HEK293 (cell line): Measurements from ENCODE around the gene ADAMTS12.

Source experiments
- CTCF ChIA-PET: fragments of 350-600 bp; formaldehyde crosslinking; extraction: SDS; loops from one replicate; lab custom pipeline; 2021; ENCODE audit warnings: antibody characterized with exemption; lab: Yijun Ruan, JAX
- POLR2A ChIA-PET: fragments of 300-600 bp; formaldehyde crosslinking; extraction: SDS; loops from one replicate; lab custom pipeline; 2020; ENCODE audit warnings: antibody characterized with exemption, inconsistent platforms; lab: Yijun Ruan, JAX
- H3K27ac ChIP-seq: fragments of 200-500 bp; sonication (Bioruptor generic); 2 replicates; pipeline ENCODE4 v1.5.1; 2014; ENCODE audit warnings: low read depth, low read length, control low read depth, inconsistent platforms; ENCODE audit errors: extremely low read depth
- H3K36me3 ChIP-seq, 2 experiments: fragments of 200-500 bp in 1 of 2; sonication (Bioruptor generic) in 1 of 2; 1 replicate in 1 of 2; 2 replicates in 1 of 2; pipeline ENCODE4 v1.5.1; 2014 to 2017; ENCODE audit warnings: inconsistent platforms in 2 of 2, low read length in 2 of 2; ENCODE audit not compliant: control insufficient read depth in 2 of 2, insufficient read depth in 1 of 2
- H3K4me1 ChIP-seq: fragments of 200-500 bp; sonication (Bioruptor generic); 2 replicates; pipeline ENCODE4 v1.5.1; 2014; ENCODE audit warnings: mild to moderate bottlenecking, low read length, inconsistent platforms; ENCODE audit not compliant: control insufficient read depth, insufficient read depth
- H3K4me3 ChIP-seq: 2 replicates; pipeline ENCODE4 v1.5.1; 2011; ENCODE audit warnings: low read depth, mild to moderate bottlenecking, control low read depth, low read length, moderate library complexity
- H3K9me3 ChIP-seq: fragments of 200-500 bp; sonication (Bioruptor generic); 2 replicates; pipeline ENCODE4 v1.5.1; 2014; ENCODE audit warnings: low read depth, low read length, inconsistent platforms; ENCODE audit not compliant: control insufficient read depth, insufficient read depth
- ZBTB1 ChIP-seq: fragments of 450-650 bp; formaldehyde crosslinking; IDR thresholded peaks from 2 replicates; pipeline ENCODE4 v1.5.1; 2016; ENCODE audit warnings: missing biosample characterization, missing genetic modification characterization
- ZBTB48 ChIP-seq: fragments of 450-650 bp; formaldehyde crosslinking; IDR thresholded peaks from 2 replicates; pipeline ENCODE4 v1.5.1; 2016; ENCODE audit warnings: missing biosample characterization, missing genetic modification characterization
- ZNF2 ChIP-seq: fragments of 450-650 bp; formaldehyde crosslinking; IDR thresholded peaks from 2 replicates; pipeline ENCODE4 v1.5.1; 2016; ENCODE audit warnings: missing biosample characterization, missing genetic modification characterization
- ZNF23 ChIP-seq: fragments of 450-650 bp; formaldehyde crosslinking; IDR thresholded peaks from 2 replicates; pipeline ENCODE4 v1.5.1; 2016; ENCODE audit warnings: missing biosample characterization, missing genetic modification characterization, borderline replicate concordance
- ZNF266 ChIP-seq: fragments of 450-650 bp; formaldehyde crosslinking; IDR thresholded peaks from 2 replicates; pipeline ENCODE4 v1.5.1; 2016; ENCODE audit warnings: missing biosample characterization, missing genetic modification characterization, low read depth
- ZNF423 ChIP-seq: fragments of 450-650 bp; formaldehyde crosslinking; IDR thresholded peaks from 2 replicates; pipeline ENCODE4 v1.5.1; 2016; ENCODE audit warnings: missing biosample characterization, missing genetic modification characterization
- ZNF48 ChIP-seq: fragments of 450-650 bp; formaldehyde crosslinking; IDR thresholded peaks from 2 replicates; pipeline ENCODE4 v1.5.1; 2016; ENCODE audit warnings: missing biosample characterization, missing genetic modification characterization
- ZNF560 ChIP-seq: fragments of 450-650 bp; formaldehyde crosslinking; IDR thresholded peaks from 2 replicates; pipeline ENCODE4 v1.5.1; 2017; ENCODE audit warnings: missing biosample characterization, missing genetic modification characterization, borderline replicate concordance
- ZNF610 ChIP-seq: fragments of 450-650 bp; formaldehyde crosslinking; IDR thresholded peaks from 2 replicates; pipeline ENCODE4 v1.5.1; 2016; ENCODE audit warnings: missing biosample characterization, missing genetic modification characterization, borderline replicate concordance
- ZSCAN23 ChIP-seq: fragments of 450-650 bp; formaldehyde crosslinking; IDR thresholded peaks from 2 replicates; pipeline ENCODE4 v1.5.1; 2016; ENCODE audit warnings: missing biosample characterization, missing genetic modification characterization
- ZSCAN4 ChIP-seq: fragments of 450-650 bp; formaldehyde crosslinking; IDR thresholded peaks from 2 replicates; pipeline ENCODE4 v1.5.1; 2017; ENCODE audit warnings: missing biosample characterization, missing genetic modification characterization
- TF ChIP-seq, protein P1 (sequence below): fragments of 450-650 bp; formaldehyde crosslinking; IDR thresholded peaks from 2 replicates; pipeline ENCODE4 v1.5.1; 2016; ENCODE audit warnings: missing biosample characterization, missing genetic modification characterization
- TF ChIP-seq, protein P2 (sequence below): fragments of 450-650 bp; formaldehyde crosslinking; IDR thresholded peaks from 2 replicates; pipeline ENCODE4 v1.5.1; 2016; ENCODE audit warnings: missing biosample characterization, missing genetic modification characterization
- TF ChIP-seq, protein P3 (sequence below): fragments of 450-650 bp; formaldehyde crosslinking; IDR thresholded peaks from 2 replicates; pipeline ENCODE4 v1.5.1; 2016; ENCODE audit warnings: missing biosample characterization, missing genetic modification characterization, low read depth
- TF ChIP-seq, protein P4 (sequence below): fragments of 450-650 bp; IDR thresholded peaks from 2 replicates; pipeline ENCODE4 v1.5.1; 2018; ENCODE audit warnings: missing biosample characterization, missing genetic modification characterization

ADAMTS12 gene

DNA sequence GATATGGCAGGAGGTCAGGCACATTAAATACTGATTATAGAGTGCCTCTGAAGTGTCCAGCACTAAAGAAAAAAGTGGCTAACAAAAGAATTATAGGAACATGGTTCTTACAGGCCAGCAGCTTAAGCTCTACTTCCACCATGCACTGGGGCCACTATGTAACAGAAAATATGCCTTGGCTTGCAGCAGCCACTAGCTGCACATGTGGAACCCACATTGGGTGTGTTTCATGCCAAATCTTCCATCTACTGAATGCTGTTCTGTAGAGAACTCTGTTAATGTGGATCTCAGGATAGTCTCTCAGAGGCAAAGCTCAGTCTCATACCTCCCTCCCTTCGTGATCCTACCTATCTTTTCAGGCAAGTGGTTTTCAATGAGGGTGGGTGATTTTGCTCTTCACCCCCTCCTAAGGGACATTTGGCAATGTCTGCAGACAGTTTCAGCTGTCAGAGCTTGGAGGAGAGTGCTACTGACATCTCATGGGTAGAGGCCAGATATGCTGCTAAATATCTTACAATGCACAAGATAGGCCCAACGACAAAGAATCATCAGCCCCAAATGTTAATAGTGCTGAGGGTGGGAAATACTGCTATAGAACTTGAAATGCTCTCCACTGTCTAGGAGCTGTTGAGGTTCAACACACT lies 232.1 kb downstream of the ADAMTS12 start:
- Histone ChIP-seq H3K4me3 (no peak overlapping the region), H3K4me1 (no peaks in the 10 kb centered on the region), H3K9me3 (no peaks in the 10 kb centered on the region), H3K36me3 (no peaks in the 10 kb centered on the region), H3K27ac (no peak overlapping the region)
- TF ChIP-seq ZNF48 (tag by site-specific recombination): no peak
- TF ChIP-seq ZNF423 (tag by site-specific recombination): no peak
- no peak for TF ChIP-seq ZBTB1 (tag by site-specific recombination)
- ChIA-PET POLR2A (no interaction called here), CTCF (interaction anchor here (0.9 kb wide), 1 partner anchor 9 kb away, joined by 3 read pairs; no protein-coding TSS in a partner anchor)

GRCh38 chr5:33657804-33658440 lies 233.9 kb downstream of the ADAMTS12 start:
- CTCF ChIA-PET: no interaction called here
- H3K36me3 ChIP-seq: no peaks in the 10 kb centered on the region
- no peaks in the 10 kb centered on the region for H3K9me3 ChIP-seq
- POLR2A ChIA-PET: interaction anchor here (1.0 kb wide), 1 partner anchor 9 kb away, joined by 3 read pairs; no protein-coding TSS in a partner anchor
- no peaks in the 10 kb centered on the region for H3K4me1 ChIP-seq
- TF ChIP-seq ZNF610 (tag by site-specific recombination) (no peak), ZNF560 (no peak), ZNF266 (tag by site-specific recombination) (no peak), ZSCAN23 (no peak), ZSCAN4 (tag by site-specific recombination) (no peak), ZNF2 (tag by site-specific recombination) (no peak), ZBTB48 (tag by site-specific recombination) (no peak), ZNF23 (tag by site-specific recombination) (no peak)
- TF ChIP-seq, protein P1, sequence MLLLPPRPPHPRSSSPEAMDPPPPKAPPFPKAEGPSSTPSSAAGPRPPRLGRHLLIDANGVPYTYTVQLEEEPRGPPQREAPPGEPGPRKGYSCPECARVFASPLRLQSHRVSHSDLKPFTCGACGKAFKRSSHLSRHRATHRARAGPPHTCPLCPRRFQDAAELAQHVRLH (tag by site-specific recombination): no peak
- TF ChIP-seq, protein P2, sequence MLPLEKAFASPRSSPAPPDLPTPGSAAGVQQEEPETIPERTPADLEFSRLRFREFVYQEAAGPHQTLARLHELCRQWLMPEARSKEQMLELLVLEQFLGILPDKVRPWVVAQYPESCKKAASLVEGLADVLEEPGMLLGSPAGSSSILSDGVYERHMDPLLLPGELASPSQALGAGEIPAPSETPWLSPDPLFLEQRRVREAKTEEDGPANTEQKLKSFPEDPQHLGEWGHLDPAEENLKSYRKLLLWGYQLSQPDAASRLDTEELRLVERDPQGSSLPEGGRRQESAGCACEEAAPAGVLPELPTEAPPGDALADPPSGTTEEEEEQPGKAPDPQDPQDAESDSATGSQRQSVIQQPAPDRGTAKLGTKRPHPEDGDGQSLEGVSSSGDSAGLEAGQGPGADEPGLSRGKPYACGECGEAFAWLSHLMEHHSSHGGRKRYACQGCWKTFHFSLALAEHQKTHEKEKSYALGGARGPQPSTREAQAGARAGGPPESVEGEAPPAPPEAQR (tag by site-specific recombination): no peak
- TF ChIP-seq, protein P3, sequence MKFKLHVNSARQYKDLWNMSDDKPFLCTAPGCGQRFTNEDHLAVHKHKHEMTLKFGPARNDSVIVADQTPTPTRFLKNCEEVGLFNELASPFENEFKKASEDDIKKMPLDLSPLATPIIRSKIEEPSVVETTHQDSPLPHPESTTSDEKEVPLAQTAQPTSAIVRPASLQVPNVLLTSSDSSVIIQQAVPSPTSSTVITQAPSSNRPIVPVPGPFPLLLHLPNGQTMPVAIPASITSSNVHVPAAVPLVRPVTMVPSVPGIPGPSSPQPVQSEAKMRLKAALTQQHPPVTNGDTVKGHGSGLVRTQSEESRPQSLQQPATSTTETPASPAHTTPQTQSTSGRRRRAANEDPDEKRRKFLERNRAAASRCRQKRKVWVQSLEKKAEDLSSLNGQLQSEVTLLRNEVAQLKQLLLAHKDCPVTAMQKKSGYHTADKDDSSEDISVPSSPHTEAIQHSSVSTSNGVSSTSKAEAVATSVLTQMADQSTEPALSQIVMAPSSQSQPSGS (tag by site-specific recombination): no peak
- TF ChIP-seq, protein P4, sequence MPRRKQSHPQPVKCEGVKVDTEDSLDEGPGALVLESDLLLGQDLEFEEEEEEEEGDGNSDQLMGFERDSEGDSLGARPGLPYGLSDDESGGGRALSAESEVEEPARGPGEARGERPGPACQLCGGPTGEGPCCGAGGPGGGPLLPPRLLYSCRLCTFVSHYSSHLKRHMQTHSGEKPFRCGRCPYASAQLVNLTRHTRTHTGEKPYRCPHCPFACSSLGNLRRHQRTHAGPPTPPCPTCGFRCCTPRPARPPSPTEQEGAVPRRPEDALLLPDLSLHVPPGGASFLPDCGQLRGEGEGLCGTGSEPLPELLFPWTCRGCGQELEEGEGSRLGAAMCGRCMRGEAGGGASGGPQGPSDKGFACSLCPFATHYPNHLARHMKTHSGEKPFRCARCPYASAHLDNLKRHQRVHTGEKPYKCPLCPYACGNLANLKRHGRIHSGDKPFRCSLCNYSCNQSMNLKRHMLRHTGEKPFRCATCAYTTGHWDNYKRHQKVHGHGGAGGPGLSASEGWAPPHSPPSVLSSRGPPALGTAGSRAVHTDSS (tag by site-specific recombination): no peak
- no peak overlapping the region for H3K27ac ChIP-seq
- H3K4me3 ChIP-seq: no peak overlapping the region
